Amygdala (tissue), 56 donors: Measurements from ENCODE around the gene QRICH2.
"Not testable (repeated sequence)": the region's sequence is repeated elsewhere in the genome, so short reads cannot be mapped to it uniquely, and the experiment has no call there.

Source experiments
- DNase-seq, 56 donors: peaks; one replicate each; lab custom pipeline; 2025; lab: John Stamatoyannopoulos, UW

The QRICH2 gene

DNA sequence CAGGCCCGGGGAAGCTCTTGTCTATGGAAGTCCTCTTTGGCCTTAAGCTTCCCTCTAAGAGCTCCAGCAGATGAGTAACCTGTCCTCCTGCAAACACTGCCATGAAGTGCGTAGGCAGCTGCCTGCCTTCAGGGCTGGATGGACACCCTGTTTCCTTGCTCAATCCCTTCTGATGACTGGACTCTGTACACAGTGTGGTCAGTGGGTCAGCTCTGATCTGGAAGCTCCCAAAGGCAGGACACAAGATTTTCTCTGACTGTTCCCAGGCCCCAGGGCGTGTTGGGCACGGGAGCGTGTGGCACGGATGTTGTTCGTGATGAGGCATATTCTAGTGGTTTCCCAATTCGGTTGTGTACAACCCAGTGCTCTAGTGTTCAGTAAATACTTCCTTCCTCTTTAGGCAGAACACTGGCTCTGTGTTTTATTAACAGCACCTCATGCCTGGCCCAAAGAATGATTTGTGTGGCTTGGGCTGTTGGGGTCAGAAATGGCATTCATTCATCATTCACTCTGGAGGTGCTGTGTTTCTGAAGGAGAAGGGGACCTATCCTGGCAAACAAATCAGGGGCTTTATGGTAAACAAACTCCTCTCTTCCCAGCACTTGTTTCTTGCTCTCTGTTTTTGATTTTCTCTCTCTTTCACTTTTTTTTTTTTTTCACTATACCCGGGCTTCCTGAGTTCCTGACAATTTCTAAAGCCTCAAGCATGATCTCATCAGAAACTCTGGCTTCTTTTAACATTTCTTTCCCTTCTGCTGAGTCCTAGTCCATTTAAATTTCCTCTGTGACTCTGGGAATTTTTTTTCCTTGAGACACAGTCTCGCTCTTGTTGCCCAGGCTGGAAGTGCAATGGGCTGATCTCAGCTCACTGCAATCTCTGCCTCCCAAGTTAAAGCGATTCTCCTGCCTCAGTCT is 55.8 kb downstream of the QRICH2 start:
- DNase-seq = no peak

GRCh38 chr17:76251478-76252039 is 56.5 kb downstream of the QRICH2 start:
- DNase-seq = no peak

GRCh38 chr17:76250141-76250540 is 57.9 kb downstream of the QRICH2 start:
- no peak for DNase-seq

GRCh38 chr17:76248013-76248782 is 59.9 kb downstream of the QRICH2 start:
- no peak for DNase-seq

DNA sequence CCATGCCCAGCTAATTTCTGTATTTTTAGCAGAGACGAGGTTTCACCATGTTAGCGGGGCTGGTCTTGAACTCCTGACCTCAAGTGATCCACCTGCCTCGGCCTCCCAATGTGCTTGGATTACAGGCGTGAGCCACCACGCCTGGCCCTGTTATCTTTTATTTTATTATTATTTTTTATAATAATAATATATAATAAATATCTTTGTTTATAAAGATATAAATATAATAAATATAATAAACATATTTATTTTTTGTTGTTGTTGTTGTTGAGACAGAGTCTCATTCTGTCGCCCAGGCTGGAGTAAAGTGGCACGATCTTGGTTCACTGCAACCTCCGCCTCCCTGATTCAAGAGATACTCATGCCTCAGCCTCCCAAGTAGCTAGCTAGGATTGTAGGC is 60.8 kb downstream of the QRICH2 start:
- no peak for DNase-seq

DNA sequence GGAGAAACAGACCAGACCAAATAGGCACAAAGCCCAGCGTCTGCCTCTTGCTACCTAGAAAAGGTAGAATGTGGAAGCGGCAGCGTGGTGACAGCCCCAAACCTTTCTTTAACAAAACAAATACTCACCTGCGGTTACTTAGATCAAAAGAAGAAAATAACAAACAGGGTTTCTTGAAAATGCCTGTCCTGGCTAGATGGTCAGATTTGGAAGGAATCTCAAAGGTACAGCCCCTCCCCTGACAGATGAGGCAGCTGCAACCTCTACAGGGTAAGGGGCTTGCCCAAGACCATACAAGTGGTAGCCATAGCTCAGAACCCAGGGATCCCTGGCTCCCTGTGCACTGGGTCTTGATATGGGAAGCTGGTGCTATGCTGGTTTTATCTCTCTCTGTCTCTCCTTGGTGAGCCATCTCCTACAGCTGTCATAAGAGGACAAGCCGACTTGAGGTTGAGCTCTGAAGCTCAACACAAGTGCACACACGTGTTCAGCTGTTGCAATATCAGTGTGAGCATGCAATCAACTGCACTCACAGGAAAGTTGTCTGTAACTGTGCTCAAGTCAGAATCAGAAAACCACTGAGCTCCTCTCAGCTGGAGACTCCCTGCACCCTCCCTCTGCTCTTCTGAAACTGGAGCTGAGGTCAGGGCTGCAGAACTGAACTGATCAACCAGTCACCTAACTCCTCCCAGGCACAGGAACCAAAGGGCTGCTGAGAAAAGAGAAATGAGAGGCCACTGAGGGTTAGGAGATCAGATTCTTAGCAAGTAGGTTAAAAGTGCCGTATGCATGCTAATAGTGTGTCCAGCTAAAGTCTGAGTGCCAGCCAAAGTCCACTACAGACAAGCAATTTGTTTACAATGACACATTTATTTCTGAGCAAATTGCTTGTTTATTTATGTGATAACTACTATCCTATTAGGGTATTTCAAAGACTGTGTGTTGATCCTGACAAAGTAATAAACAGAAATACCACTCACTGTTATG is 61.7 kb downstream of the QRICH2 start:
- DNase-seq = no peak

- DNase-seq = not testable (repeated sequence)
Measured at GRCh38 chr17:76244721-76245120, 63.4 kb downstream of the QRICH2 start.

DNA sequence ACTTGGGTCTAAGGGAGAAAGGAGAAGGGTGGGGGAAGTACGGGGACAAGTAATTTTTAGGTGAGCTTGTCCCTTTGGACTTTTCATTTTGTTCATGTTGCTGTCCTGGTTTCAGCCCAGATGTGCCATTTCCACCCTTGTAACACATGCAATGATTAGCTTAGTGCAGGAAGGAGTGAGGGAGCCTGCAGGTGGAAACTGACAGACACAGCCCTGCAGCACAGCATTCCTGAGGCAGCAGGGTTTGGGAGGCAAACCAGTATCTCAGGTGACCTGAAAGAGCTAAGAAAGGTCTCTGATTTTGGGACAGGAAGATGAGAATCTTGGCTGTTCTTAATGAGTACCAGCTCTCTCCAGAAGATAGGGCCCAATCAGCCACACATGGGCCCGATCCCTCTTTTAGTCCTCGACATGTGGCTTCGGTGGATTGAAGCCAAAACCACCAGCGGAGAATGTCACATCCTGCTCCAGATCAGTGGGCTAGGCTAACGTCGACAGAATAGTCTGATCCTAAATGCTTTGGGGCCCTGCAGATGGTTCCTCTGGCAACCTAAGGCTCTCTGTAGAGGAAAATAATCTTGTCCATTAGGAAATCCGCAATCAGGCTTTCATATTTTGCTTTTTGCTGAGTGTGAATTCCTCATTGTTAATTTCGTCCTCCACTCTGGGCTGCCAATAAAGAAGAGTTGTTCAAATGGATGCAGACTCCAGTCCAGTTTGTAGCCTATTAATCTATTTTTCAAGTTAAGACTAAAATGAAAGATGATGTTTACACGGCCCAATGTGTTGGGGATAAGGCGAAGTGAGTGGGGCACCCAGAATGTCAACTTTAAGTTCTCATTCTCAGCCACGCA is 64.0 kb downstream of the QRICH2 start:
- peak in 1 of 56 donors; percentile 31 for DNase-seq

DNA sequence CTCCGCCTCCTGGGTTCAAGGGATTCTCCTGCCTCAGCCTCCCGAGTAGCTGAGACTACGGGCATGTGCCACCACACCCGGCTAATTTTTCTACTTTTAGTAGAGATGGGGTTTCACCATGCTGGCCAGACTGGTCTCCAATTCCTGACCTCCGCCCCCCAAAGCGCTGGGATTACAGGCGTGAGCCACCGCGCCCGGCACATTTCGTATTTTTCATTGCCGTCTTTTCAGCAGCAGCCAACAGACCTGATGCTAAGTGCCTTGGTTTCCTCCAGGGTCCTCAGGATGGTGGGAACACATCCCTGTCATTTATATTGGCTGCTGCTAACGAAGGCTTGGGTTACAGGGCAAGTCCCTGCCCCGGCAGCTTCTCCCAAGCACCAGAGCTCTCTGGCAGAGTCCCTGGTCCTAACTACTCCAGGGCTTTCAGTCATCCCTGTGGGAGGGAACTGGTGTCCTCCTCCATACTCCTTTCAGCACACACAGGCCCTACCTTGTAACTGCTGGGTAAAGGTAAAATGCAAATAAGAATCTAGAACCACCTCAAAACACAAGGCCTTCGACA is 66.3 kb downstream of the QRICH2 start:
- DNase-seq = no peak

DNA sequence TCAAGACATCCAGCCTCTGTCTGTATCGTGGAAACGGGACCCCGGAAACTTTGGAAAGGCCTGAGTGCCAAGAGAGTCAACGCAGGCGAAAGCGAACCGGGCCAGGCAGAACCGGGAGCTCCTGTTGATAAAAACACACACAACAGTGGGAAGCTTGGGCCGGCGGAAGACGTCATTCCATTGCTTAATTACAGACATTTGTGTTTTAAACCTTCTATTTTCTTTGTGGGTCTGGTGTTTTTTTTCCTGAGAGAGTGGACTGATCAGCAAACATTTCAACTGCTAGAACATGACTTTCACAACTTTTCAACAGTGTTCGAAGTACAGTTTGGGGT is 66.9 kb downstream of the QRICH2 start:
- peak in 3 of 56 donors; percentile 40 to 43 (median 42) for DNase-seq

DNA sequence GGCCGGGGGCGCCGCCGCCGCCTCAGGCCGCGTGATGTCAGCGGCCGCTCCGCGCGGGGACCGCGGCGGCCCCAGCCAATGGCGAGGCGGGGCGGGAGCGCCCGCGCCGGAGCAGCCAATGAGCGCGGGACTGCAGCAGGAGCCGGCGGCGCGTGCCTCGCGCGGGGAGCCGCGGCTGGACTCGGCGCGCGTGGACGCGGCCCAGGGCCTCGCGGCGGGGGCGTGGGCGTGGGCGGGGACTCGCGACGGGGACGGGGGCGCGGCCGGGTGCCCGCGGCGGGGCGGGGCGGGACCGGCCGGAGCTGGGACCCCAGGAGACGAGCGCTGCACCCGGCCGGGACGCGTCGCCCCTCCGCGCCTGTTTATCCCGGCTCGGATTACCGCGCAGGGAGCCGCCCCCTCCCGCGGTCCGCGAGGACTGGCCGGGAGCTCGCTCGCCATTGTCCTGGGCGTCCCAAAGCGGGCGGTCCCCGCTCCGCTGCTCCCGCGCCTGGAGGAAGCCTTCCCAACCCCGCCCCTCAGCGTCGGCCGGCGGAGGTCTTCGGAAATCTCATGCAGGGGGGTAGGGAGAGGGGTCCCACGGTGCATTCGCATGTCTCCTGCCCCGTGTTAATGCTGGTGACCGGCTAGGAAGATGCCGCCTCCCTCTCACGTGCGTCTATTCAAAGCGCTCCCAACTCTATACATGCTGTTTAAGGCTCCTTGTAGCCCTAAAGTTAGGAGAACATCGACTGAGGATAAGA is 67.4 kb downstream of the QRICH2 start, which contains the start of gene RNF157:
Gene RNF157, minus strand, starts transcription at position 33 of the 743 bp plus-strand sequence. CDS start 253 bp downstream, outside the sequence.
- DNase-seq = peak in 43 of 56 donors; percentile 25 to 82 (median 55)

DNA sequence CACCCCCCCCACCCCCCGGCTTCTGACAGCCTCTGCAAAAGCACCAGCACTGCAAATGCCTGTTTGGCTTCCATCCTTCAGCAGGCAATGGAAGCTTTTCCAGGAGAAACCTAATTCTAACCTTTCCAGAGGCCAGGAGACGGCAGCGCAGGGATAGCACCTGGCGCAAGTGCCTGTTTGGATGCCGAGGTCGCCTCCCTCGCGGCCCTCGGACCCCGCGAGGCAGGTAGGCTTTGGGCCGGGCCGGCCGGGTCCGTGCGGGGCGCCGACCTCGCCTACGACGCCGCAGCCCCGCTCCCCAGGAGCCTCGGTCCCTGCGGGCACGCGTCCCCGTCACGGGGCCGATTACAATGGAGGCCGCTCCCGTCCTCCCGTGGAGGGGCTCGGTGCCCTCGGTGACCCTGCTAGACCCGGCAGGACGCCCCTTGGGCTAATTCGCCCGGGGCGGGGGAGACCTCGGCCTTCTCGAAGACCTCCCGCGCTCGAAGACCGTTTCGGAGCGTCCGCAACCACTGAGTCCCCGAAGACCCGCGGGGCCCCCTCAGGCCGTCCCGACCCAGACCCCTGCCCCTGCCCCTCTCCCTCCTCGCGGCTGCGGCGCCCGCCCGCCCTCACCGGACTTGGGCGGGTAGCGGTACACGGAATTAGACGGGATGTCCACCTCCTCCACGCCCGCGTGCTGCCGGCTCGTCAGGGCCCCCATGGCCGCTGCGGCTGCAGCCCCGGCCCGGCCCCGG is 68.4 kb downstream of the QRICH2 start:
- DNase-seq = peak in 1 of 56 donors; percentile 15

GRCh38 chr17:76238847-76239537 is 69.1 kb downstream of the QRICH2 start:
- DNase-seq = peak in 2 of 56 donors; percentile 19 to 25

- no peak for DNase-seq
Measured at GRCh38 chr17:76237859-76238313, 70.2 kb downstream of the QRICH2 start.

- DNase-seq = no peak
Measured at GRCh38 chr17:76236603-76237002, 71.5 kb downstream of the QRICH2 start.

- no peak for DNase-seq
Measured at GRCh38 chr17:76235883-76236282, 72.2 kb downstream of the QRICH2 start.

DNA sequence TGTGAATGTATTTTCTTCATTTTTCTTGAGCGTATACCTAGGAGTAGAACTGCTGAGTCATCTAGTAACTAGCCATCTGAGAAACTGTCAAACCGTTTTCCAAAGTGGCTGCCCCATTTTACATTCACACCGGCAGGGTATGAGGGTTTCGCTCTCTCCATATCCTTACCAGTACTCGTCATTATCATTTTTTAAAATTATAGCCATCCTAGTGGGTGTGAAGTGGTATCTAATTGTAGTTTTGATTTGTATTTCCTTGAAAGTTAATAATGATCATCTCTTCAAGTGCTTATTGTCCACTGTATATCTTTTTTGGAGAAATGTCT is 73.8 kb downstream of the QRICH2 start:
- no peak for DNase-seq
